Kasumi-1 (cell line): ENCODE results near the gene ZNF219.

Experiments
- DNase-seq, 2 experiments: peaks; one replicate each; lab custom pipeline; 2025; lab: John Stamatoyannopoulos, UW

Gene ZNF219

DNA sequence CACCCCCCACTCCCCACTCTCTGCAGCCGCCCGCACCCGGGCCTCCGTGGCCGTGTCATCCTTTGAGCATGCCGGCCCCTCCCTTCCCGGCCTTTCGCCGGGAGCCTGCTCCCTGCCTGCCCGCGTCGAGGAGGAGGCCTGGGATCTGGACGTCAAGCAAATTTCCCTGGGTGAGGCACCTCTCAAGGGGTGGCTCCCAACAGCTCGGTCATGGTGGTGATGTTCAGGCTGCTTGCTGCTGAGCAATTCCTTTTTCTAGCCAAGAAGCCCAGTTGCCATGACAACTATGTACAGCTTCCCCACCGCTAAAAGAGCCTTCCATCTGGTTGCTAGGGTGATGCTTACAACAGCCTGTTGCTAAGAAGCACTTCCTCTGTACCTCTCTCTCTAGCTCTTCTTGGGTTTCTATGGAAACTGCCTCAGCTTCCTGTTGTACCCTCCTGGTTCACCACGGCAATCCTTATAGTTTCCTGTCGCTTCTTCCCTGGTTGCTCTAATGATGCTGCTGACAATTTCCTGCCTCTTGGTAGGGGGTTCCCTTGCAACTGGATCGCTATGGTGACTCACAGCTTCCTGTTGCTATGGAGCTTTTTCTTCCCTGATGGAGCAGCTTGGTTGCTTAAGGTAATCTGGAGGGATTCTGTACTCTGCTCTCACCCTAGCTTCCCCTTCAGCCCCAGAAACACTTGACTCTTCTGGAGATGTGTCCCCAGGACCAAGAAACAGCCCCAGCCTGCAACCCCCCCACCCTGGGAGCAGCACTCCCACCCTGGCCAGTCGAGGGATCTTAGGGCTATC is 11.0 kb downstream of the ZNF219 start:
- peak; percentile 95 for DNase-seq

DNA sequence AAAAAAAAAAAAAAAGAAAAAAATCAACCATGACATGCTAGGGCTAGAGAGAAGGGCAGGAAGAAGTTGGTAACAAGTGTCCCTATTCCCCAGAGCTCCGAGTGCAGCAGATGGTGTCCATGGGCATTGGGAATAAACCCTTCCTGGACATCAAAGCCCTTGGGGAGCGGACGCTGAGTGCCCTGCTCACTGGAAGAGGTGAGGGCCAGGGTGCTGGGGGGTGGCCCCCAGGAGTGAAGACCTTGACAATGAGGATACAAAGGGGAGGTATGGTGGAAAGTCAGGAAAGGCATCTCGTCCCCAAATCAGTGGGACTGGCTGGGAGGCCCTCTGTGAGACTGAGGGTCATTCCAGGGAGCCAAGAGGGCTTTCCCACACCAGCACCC is 11.6 kb downstream of the ZNF219 start:
- no peak for DNase-seq

DNA sequence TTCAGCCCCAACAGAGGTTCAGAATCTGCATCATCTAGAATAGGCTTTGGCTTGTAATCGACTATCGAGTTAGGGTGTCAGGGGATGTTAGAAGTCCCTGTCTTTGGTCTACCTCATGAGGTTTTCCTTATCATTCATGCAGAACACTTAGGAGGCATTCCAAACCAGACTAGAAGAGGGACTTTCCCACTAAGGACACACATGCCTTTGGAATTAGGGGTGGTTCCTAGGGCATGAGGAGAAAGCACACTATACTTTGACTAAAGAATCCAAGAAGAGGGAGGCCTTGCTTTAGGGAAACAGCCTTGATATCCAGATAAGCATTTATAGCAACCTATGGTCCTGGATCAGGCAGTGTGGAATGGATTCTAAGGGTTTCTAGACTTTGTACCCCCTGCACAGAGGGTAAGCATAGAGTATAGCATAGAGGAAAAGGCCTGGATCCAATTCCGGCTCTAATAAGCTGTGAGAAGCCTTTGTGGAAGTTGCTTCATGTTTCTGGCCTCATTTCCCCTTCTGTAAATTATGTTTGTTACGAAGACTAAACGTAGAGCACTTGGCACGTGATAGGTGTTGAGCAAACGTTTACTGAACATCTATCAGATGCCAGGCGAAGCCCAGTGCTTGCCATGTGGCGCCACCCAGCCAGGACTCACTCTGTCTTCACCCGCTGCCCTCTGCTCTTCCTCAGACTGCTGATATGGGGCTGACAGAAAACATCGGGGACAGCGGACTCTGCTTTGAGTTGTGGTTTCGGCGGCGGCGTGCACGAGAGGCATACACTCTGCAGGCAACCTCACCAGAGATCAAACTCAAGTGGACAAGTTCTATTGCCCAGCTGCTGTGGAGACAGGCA is 13.2 kb downstream of the ZNF219 start:
- DNase-seq, result no peak

DNA sequence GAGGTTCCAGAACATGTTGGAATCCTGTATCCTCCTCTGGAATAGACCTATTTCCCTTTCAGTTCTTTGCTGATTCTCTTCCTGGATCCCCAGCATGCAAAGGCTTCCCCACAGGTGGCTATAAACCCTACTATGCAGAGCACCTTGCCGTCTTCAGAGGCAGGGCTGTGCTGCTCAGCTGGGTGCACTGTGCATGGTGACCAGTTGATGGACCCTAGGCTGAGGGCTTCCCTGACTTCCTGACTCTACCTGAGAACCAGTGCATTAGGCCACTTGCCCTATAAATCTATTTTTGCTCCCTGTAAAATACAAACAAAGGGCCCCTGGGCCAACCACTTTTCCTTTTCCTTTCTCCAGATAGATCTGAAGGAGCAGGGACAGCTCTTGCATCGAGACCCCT is 14.1 kb downstream of the ZNF219 start:
- no peak for DNase-seq

DNA sequence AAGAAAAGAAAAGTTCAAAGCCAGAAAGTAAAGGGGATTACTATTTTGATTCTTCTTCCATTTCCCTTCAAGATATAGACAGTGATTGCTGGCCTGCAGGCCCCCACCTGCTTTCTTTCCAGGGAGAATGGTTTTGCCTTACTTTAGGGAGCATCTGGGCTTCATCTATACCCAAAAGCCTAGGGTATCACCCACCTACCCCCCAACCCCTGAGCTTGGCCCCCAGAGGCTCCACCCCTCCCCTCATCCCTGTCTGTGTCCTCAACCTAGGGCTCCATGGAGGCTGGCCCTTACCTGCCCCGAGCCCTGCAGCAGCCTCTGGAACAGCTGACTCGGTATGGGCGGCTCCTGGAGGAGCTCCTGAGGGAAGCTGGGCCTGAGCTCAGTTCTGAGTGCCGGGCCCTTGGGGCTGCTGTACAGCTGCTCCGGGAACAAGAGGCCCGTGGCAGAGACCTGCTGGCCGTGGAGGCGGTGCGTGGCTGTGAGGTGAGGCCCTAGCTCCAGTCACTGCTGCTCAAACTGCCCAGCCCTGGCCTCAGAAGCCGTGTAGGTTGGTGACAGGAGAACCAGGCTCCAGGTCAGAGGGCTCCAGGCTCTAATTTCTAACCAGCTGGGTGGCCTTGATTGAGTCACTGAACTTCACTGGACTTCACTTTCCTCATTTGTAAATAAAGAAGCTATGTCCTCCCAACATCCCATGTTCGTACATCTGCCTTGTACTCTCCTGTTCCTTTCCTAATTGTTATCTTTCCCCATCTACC is 14.7 kb downstream of the ZNF219 start:
- no peak for DNase-seq

DNA sequence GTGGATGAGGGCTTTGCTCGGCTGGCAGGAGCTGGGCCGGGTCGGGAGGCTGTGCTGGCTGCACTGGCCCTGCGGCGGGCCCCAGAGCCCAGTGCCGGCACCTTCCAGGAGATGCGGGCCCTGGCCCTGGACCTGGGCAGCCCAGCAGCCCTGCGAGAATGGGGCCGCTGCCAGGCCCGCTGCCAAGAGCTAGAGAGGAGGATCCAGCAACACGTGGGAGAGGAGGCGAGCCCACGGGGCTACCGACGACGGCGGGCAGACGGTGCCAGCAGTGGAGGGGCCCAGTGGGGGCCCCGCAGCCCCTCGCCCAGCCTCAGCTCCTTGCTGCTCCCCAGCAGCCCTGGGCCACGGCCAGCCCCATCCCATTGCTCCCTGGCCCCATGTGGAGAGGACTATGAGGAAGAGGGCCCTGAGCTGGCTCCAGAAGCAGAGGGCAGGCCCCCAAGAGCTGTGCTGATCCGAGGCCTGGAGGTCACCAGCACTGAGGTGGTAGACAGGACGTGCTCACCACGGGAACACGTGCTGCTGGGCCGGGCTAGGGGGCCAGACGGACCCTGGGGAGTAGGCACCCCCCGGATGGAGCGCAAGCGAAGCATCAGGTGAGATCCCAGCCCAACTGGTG is 16.8 kb downstream of the ZNF219 start:
- DNase-seq, result no peak

DNA sequence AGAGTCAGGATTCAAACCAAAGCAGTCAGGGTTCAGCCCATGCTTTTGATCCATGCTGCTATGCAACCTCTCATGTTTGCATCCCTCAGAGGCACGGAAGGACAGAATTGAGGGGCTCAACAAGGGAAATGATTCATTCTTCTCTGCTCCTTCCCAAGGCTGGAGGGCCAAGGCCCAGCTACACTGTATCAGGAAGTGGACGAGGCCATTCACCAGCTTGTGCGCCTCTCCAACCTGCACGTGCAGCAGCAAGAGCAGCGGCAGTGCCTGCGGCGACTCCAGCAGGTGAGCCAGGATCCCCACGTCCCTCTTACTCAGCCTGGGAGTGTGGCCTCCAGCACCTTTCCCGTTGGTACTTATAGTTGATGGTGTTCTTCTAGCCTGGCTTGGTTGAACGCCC is 19.7 kb downstream of the ZNF219 start:
- no peak for DNase-seq

DNA sequence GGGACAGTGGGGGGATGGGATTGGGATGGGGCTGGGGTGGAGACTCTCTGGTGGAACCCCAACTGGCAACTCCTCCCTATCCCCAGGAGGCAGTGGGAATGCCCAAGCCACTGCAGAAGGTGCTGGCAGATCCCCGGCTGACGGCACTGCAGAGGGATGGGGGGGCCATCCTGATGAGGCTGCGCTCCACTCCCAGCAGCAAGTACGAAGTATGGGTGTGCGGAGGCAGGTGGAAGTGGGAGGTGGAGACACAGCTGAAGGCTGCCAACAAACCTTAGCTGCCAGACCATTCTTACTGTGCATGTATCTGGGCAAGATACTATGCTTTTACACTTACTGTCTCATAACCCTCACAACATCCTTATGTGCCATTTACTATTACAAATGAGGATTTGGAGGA is 20.2 kb downstream of the ZNF219 start:
- DNase-seq, result no peak

DNA sequence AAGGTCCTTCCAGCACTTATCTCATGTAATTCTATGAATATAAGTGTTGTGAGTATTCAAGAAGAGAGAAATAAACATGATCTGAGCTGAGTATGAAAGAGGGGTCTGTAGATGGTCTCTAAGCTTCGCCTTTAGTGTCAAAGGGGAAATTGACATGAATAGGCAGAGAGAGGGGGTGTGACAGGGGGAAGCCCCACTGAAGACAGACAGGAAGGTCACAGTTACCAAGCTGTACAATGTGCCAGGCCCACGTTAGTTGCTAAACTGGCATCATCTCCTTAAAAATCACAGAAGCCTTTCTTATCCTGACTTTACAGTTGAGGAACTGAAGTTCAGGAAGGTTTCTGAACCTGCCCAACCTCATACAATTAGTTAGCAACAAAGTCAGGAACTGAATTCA is 20.8 kb downstream of the ZNF219 start:
- DNase-seq, result no peak

DNA sequence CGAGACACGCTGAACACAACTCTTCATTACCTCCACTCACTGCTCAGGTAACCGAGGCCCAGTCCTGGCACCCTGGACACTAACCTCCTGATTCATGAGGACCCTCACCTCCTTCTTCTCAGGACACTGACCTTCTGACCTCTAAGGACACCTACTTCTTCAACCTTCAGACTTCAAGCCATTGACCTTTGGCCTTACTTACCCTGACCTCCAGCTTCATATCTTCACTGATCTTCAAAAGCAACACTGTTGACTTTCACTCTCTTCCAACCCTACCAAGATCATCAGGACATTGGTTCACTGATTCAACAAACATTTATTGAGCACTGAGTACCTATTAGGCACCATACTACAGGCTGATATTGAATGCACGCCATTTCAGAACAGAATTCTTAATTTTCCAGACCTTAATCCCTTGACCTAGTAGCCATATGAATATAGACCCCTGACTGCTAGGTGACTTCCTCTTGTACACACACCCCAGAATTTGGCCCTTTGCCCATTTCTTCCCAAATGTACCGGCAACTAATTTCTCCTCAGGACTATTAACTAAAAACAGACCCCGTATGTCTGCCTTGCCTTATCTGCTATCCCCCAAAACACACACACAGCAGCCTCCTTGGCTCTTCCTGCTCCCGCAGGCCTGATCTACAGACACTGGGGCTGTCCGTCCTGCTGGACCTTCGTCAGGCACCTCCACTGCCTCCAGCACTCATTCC is 22.6 kb downstream of the ZNF219 start:
- DNase-seq, result no peak

DNA sequence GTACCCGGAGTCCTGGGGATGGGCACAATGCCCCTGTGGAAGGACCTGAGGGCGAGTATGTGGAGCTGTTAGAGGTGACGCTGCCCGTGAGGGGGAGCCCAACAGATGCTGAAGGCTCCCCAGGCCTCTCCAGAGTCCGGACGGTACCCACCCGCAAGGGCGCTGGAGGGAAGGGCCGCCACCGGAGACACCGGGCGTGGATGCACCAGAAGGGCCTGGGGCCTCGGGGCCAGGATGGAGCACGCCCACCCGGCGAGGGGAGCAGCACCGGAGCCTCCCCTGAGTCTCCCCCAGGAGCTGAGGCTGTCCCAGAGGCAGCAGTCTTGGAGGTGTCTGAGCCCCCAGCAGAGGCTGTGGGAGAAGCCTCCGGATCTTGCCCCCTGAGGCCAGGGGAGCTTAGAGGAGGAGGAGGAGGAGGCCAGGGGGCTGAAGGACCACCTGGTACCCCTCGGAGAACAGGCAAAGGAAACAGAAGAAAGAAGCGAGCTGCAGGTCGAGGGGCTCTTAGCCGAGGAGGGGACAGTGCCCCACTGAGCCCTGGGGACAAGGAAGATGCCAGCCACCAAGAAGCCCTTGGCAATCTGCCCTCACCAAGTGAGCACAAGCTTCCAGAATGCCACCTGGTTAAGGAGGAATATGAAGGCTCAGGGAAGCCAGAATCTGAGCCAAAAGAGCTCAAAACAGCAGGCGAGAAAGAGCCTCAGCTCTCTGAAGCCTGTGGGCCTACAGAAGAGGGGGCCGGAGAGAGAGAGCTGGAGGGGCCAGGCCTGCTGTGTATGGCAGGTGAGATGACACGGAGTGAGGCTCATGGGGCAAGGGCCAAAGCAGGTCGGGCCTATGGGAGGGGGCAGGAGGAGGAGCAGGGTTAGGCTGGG is 23.8 kb downstream of the ZNF219 start:
- no peak for DNase-seq

DNA sequence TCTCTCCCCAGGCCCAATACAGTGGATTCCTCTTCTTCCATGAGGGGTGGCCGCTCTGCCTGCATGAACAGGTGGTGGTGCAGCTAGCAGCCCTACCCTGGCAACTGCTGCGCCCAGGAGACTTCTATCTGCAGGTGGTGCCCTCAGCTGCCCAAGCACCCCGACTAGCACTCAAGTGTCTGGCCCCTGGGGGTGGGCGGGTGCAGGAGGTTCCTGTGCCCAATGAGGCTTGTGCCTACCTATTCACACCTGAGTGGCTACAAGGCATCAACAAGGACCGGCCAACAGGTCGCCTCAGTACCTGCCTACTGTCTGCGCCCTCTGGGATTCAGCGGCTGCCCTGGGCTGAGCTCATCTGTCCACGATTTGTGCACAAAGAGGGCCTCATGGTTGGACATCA is 24.5 kb downstream of the ZNF219 start:
- DNase-seq, result no peak

DNA sequence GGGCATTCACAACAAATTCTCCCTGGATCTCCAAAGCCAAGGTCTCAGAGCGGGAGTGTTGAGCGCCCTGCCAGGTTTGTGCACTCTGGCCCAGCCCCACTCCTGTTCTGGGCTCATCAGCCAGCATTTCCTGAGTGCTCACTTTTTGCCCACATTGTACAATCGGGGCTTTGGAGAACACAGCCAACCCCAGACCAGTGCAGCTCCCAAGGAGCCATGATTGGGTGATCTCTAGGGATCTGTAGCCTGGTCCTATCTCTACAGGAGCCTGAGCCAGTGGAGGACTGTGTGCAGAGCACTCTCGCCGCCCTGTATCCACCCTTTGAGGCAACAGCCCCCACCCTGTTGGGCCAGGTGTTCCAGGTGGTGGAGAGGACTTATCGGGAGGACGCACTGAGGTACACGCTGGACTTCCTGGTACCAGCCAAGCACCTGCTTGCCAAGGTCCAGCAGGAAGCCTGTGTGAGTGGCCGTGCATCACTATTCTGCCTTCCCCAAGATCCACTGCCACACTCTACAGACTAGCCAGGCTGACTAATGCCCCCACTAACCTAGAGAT is 25.6 kb downstream of the ZNF219 start:
- no peak for DNase-seq

DNA sequence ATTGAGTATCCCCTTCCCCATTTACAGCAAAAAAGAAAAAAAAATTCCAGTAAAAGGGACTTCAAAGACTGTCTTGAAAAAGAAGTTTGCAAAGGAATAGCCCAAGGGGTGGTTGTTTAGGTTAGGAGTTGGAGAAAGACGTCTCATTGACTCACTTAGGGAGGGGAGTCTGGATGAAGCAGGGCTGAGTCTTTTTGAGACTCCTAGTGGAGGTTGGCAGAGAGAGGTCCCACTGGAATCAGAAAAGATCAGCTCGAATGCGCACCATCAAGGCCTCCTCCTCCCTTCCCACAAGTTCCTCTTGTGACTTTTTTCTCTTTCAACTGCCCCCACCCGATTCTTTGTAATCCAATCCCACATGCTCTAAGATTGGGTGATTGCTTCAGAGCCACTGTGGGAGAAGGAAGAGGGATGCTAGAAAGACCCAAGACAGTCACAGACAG is 26.4 kb downstream of the ZNF219 start:
- peak; percentile 93 to 94 for DNase-seq

DNA sequence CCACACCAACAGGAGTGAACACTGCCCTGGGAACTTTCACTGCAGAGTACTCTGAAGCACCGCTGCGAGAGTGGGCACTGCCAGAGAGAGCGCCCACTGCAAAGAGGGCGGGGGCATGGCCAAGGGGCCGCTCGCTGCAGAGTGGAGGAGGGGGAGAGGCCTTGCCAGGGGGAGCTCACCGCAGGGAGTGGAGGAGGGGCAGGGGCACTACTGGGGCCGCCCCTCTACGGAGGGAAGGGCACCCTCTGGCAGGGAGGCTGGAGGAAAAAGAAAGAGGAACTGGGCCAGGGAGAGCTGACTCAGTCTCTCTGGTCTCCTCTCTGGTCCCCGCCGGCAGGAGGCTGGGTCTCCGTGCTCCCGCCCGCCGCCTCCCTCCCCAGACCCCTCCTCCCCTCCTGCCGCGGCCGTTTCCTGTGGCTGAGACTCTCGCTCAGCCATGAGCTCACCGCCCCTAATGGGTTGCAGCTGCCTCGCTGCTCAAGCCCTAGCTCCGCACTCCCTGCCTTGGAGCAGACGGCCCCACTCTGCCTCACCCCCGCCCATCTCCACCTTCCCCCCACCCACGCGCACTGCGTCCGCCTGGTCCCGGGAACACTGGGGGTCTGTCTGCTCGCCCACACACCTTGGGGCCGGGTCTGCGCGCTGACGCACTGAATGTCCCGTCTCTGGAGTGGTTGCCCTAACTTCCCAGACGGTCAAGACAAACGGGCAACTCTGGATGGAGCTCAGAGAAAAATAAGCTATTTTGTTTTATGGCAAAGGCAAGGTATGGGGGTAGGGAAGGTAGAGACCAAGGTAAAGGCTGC is 27.0 kb downstream of the ZNF219 start:
- peak; percentile 96 to 97 for DNase-seq

DNA sequence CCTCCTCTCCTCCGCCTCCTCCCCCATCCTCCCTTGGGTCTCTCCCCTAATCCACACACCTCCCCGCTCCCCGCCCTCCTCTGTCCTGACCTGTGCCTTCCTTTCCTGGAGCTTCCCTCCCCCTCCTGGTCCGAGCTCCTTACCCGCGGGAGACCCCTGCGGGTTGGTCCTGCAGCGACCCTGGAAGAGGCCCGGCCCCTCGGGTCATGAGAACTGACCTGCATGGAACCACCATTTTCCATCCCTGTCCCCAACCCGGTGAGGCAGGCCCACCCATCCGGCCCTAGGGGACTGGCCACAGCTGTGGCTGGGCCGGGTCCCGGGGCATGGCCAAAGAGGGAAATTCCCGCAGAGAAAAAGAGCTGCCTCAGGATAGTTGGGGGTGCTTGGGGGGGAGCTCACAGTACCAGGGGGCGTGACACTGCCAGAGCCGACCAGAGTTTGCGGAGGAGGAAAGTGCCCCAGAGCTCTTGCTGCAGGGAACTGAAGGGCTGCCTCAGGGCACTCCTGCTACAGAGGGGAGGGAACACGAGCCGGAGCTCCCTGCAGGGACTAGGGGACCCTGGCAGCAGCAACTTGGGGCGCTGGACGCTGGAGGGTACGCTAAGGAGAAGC is 27.7 kb downstream of the ZNF219 start:
- DNase-seq, result peak; percentile 68 to 71

DNA sequence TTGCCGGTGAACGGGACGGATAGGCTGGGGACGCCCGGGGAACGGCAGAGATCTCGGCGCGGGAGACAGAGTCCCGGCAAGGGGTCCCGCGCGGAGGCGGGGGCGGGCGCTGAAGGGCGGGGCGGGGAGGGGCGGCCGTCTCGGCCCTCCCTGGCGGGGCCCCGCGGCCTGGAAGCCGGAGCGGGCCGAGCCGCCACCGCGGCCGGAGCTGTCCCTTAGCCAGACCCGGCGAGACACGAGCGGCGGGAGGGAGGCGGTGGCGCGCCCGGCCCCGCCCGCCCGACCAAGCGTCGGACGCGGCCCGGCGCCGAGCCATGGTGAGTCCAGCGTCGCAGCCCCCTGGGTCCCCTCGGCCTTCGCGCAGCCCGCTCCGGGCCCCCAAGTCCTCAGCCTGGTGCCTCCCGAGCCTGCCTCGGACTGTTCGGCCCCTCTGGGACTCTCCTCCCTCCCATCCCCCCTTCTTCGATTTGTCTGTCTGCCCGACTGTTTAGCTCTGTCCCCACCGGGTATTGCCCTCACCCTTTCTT is 28.3 kb downstream of the ZNF219 start, which contains the start of gene ARHGEF40:
Gene ARHGEF40, plus strand, starts transcription at position 222 of the 527 bp plus-strand sequence. Its CDS starts 93 bp downstream, at position 315.
- DNase-seq, result no peak

DNA sequence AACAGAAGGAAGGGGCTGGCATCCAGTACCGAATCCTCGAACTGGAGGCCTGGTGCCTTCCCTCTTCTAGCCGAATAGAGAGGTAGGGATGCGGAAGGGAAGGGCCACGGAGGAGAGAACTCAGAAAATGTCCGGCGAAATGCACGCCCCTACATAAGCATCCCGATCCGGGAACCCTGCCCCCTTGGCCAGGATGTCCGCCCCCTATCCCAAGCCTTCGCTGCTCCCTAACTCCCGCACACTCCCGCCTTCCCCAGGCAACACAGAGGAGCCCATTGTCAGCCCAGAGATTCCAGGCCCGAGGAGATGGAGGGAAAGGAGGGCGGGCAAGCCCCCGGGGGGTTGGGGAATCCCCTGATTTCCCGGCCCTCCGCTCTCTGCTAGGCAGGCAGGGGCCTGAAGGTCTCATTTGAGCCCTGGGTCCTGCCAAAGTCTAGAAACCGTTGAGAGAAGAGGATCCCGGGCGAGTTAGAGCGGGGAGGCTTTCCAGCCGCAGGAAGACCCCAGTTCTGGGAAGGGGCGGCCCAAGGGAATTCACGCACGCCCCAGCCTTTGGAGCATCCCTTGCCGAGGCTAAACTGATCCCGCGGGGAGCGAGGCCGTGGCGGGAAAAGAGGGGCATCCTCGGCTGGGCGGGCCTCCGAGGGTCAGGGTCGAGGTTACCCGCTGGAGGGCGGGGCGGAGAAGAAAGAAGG is 28.9 kb downstream of the ZNF219 start:
- no peak for DNase-seq
